Measurements from ENCODE around the gene COL10A1. TPM values are rescaled to one million over a fixed set of nuclear protein-coding genes. Genes with fewer than 3 reads are reported as not detected.

The COL10A1 gene
- total RNA-seq, 1 donor from 2014 or later: not detected

DNA sequence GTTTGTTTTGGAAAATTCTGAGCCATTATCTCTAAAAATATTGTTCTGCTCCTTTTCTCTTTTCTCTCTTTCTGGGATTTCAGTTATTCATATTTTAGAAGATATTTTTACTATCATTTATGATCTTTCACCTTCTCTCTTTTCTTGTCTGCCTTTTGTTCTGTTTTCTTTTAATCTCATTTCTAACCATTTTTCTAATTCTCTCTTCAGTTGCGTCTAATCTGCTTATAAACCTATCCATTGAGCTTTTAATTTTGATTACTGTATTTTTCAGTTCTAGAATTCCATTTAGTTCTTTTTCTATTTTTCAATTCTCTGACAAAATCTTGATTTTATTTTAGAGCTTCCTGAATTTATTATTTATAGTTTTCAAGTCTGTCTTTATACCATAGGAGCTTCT is 42.2 kb upstream of the COL10A1 start:
- no peak overlapping the region for H3K4me3 Mint-ChIP-seq (ENCODE audit: low read depth)
- no peaks in the 10 kb centered on the region for H3K27me3 Mint-ChIP-seq
- DNase-seq (ENCODE audit: low spot score, unreplicated experiment): no peak
- no peak for TF ChIP-seq CTCF (IDR thresholded peaks at IDR 0.05; ENCODE audit: unreplicated experiment)
- peaks cover 28% of the 10 kb centered on the region for H3K9me3 Mint-ChIP-seq (ENCODE audit: low read depth)
- no peaks in the 10 kb centered on the region for H3K4me1 Mint-ChIP-seq (ENCODE audit: low read depth)
- H3K36me3 Mint-ChIP-seq (ENCODE audit: insufficient read depth): peaks cover 31% of the 10 kb centered on the region
- H3K27ac Mint-ChIP-seq: no peak overlapping the region

DNA sequence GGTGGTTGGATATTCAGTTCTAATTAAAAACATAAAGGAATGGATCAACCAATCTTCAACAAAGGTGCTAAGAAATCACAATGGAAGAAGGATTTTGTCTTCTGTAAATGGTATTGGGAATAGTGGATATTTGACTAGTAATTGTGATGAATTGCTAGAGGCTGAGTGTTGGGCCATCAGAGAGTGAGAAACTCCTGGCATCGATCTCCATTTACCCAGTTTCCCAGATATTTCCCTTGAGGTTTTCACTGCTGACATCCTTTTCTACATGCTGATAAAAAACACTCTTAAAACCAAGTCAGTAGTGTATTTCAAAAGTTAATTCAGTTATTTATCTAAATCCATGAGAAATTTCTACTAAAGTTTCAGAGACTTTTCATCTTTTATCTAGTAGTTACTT is 40.4 kb upstream of the COL10A1 start:
- no peak for TF ChIP-seq CTCF (IDR thresholded peaks at IDR 0.05; ENCODE audit: unreplicated experiment)
- H3K36me3 Mint-ChIP-seq (ENCODE audit: insufficient read depth): peaks cover 42% of the 10 kb centered on the region
- peaks cover 38% of the 10 kb centered on the region for H3K9me3 Mint-ChIP-seq (ENCODE audit: low read depth)
- H3K4me1 Mint-ChIP-seq (ENCODE audit: low read depth): no peaks in the 10 kb centered on the region
- H3K27me3 Mint-ChIP-seq: no peaks in the 10 kb centered on the region
- H3K27ac Mint-ChIP-seq: no peak overlapping the region
- H3K4me3 Mint-ChIP-seq (ENCODE audit: low read depth): no peak overlapping the region
- DNase-seq (ENCODE audit: low spot score, unreplicated experiment): no peak

DNA sequence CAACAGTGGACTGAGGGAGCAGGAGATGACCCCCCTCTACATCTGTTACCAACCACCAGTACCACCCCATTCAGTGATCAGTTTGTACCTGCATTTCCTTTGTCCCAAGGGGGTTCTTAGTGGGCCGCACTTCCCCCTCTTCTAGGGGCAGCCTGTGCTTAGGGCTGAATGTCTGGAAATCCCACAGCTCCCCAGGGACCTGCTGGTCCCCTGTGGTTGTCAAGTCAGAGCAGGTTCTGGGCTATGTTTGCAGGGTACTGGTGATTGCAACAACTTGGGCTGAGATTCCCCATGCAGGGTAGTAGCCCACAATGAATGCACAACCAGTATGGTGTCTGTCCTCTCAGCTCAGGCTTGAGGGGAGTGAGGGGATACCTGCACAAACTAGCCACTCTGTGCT is 39.7 kb upstream of the COL10A1 start:
- DNase-seq (ENCODE audit: low spot score, unreplicated experiment): no peak
- H3K4me1 Mint-ChIP-seq (ENCODE audit: low read depth): no peaks in the 10 kb centered on the region
- H3K9me3 Mint-ChIP-seq (ENCODE audit: low read depth): peaks cover 39% of the 10 kb centered on the region
- no peaks in the 10 kb centered on the region for H3K27me3 Mint-ChIP-seq
- peaks cover 42% of the 10 kb centered on the region for H3K36me3 Mint-ChIP-seq (ENCODE audit: insufficient read depth)
- no peak for TF ChIP-seq CTCF (IDR thresholded peaks at IDR 0.05; ENCODE audit: unreplicated experiment)
- H3K27ac Mint-ChIP-seq: no peak overlapping the region
- H3K4me3 Mint-ChIP-seq (ENCODE audit: low read depth): no peak overlapping the region

DNA sequence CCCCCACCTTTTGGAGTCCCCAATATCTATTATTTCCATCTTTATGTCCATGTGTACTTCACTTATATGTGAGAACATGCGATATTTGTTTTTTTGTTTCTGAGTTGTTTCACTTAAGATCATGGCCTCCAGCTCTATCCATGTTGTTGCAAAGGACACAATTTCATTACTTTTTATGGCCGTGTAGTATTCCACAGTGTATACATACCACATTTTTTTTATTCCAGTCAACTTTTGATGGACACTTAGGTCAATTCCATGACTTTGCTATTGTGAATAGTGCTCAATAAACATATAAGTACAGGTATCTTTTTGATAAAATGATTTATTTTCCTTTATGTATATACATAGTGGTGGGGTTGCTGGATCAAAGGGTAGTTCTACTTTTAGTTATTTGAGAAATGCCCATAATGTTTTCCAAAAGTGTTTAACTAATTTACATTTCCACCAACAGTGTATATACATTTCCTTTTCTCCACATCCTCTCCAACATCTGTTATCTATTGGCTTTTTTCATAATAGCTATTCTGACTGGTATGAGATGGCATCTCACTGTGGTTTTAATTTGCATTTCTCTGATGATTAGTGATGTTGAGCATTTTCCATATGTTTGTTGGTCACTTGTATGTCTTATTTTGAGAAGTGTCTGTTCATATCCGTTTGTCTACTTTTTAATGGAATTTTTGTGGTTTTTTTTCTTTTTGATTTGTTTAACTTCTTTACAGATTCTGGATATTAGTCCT is 34.0 kb upstream of the COL10A1 start:
- TF ChIP-seq CTCF (IDR thresholded peaks at IDR 0.05; ENCODE audit: unreplicated experiment): no peak
- peaks cover 5% of the 10 kb centered on the region for H3K4me1 Mint-ChIP-seq (ENCODE audit: low read depth)

DNA sequence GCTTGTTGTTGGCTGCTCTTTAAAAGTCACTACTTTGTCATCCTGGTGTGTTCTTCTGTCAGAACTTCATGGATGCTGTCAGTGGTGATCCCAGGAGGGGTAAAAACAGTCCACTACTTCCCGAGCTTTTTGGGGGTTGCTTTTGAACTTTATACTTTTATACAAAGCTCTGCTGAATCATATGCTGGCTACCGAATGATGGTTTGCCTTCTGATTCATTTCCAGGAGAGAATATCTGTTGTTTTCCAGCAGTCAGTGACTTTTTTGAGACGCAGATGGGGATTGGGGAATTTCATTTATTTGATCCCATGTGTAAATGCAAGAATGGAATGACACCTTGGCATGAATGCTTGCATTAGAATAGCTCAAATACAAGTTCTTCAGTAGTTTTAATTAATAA is 32.7 kb upstream of the COL10A1 start:
- Mint-ChIP-seq H3K9me3 (ENCODE audit: low read depth) (peaks cover 22% of the 10 kb centered on the region), H3K27me3 (no peaks in the 10 kb centered on the region), H3K4me3 (ENCODE audit: low read depth) (no peak overlapping the region), H3K36me3 (ENCODE audit: insufficient read depth) (peaks cover 22% of the 10 kb centered on the region), H3K27ac (no peak overlapping the region), H3K4me1 (ENCODE audit: low read depth) (peaks cover 5% of the 10 kb centered on the region)
- DNase-seq (ENCODE audit: low spot score, unreplicated experiment): no peak
- TF ChIP-seq CTCF (IDR thresholded peaks at IDR 0.05; ENCODE audit: unreplicated experiment): no peak

More for the DNA sequence above, 34.0 kb upstream of the COL10A1 start:
- Mint-ChIP-seq H3K4me3 (ENCODE audit: low read depth) (no peak overlapping the region), H3K9me3 (ENCODE audit: low read depth) (peaks cover 32% of the 10 kb centered on the region), H3K27ac (no peak overlapping the region), H3K27me3 (no peaks in the 10 kb centered on the region), H3K36me3 (ENCODE audit: insufficient read depth) (peaks cover 32% of the 10 kb centered on the region)
- DNase-seq (ENCODE audit: low spot score, unreplicated experiment): no peak

Data from progenitor cell of endocrine pancreas (in vitro differentiated cells).